ENCODE results near the gene SNX1.
A peak's percentile ranks its signal among the peaks of the same experiment; 100 is the strongest.

The SNX1 gene

DNA sequence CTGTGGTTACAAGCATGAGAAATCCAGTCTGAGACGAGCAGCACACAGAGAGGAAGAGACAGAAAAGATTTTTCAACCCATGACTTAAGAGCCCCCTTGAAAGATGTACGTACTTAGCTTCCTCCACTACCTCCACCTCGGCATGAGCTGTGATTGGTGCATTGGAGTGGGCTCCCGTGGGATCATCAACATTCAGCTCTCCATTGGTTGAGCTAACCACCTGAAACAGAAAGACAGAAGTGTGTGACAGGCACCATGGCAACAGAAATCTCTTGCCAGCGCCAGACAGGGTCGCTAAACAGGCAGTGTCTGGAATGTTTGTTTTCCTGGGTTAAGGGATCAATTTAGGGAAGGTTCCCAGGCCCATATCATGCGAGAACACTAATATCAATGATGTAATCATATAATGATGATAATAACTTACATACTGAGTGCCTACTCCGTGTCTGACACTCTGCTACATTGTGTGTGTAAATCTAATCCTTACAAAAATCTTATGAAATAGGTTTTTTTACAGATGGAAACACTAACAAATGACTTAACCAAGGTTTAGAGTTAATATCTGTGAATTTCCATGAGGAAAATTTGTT, 84.5 kb downstream of the SNX1 start:
- DNase-seq: peak in 1 of 2 donors; percentile 71

DNA sequence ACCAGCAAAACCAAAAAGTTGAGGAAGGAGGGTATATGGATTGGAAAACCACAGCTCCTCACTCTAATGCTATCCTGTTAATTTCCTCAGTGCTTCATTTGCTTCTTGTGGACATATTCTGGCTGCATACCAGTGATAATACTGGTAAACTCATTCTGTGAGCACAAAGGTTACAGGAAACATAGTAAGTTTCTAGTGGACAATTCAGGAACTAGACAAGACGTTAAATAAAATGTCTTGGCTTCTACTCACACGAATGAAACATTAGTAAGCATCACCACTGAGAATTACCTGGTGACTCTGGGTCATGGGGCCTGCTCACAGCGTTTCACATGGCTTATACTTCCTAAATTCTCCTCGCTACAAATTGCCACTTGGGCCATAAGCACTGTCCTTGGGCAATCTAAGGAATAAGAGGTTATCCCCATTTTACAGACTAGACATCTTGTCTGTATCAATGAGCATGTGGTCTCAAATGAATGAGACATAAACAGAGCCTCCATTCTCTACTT, 87.1 kb downstream of the SNX1 start:
- no peak for DNase-seq

DNA sequence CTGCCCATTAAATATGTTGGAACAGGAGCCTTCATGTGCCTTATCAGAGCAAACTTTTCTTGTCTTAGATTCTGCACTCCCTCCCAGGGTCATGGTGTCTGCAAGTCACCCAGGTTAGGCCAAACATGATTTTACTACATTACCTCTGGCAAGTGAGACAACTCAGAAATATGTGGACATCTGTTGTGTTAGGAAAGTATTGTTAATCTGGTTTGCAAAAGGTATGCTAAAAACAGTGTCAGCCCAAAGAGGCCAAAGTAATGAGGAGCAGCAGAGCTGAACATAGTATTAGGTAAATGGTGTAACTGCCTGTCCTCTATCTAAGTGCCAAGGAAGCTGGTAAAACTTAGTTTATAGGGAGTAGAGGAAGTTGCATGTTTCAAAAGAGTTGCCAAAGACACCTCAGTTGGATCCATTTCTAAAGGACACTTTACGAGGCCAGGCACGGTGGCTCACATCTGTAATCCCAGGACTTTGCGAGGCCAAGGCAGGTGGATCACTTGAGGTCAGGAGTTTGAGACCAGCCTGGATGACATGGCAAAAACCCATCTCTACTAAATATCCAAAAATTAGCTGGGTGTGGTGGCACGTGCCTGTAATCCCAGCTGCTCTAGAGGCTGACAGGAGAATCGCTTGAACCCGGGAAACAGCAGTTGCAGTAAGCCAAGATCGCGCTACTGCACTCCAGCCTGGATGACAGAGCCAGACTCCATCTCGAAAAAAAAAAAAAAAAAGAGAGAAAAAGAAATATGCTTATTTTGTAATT, 89.5 kb downstream of the SNX1 start:
- DNase-seq: no peak

DNA sequence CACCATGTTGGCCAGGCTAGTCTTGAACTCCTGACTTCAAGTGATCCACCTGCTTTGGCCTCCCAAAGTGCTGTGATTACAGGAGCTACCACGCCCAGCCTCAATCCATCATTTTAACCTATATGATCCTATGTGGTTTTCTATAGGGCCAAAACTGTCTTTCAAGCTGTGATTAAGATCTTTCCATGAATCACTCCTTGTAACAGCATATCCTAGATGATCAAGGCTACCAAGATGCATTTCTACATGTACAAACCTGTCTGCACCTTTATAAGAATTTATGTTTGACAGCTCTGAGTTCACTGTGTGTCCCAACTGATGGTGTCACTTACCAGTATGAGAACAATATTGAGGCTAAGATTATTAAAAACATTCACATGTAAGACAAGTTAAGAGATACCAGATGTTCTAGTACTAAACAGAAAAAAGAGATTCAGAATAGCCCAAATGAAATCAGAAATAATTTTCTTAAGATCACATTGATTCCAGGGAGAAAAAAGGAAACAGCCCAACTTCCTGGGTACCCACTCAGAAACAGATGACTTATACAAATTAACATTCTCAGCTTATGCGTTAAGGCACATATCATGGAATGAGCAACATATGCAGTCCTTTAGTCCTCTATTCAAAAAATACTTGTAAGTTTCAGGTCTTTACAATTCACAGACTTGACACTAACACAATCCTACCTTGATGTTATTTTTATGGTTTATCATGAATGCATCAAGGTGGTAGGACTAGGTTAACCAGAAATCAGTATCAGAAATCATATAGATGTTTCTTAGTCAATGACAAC, 91.8 kb downstream of the SNX1 start:
- DNase-seq: no peak
